Lower lobe of right lung (tissue), 2 donors: ENCODE measurements around the gene HSBP1. TPM values are rescaled to one million over a fixed set of nuclear protein-coding genes. Genes with fewer than 3 reads are reported as not detected.

Experiments
- ATAC-seq, 2 donors: fragments of 200-7000 bp; cut with Tn5 transposase; one replicate each; pipeline ENCODE4 v1.9.1; 2020 to 2022; ENCODE audit warnings: mild to moderate bottlenecking in 2 of 2, moderate library complexity in 2 of 2
- DNase-seq: peaks from one replicate; pipeline ENCODE4 v3.0.0-alpha.2; 2020
- H3K27ac ChIP-seq: fragments of 200-600 bp; one replicate; pipeline ENCODE4 v1.8.0; 2022
- H3K27me3 ChIP-seq: fragments of 200-600 bp; one replicate; pipeline ENCODE4 v1.8.0; 2022; ENCODE audit warnings: low read depth
- H3K36me3 ChIP-seq: fragments of 200-600 bp; one replicate; pipeline ENCODE4 v1.8.0; 2022; ENCODE audit warnings: mild to moderate bottlenecking
- H3K4me1 ChIP-seq: fragments of 200-600 bp; one replicate; pipeline ENCODE4 v1.8.0; 2022
- H3K4me3 ChIP-seq: fragments of 200-600 bp; one replicate; pipeline ENCODE4 v1.8.0; 2022; ENCODE audit warnings: mild to moderate bottlenecking
- H3K9me3 ChIP-seq: fragments of 200-600 bp; one replicate; pipeline ENCODE4 v1.8.0; 2022
- CTCF ChIP-seq: fragments of 200-600 bp; IDR thresholded peaks from one replicate; pipeline ENCODE4 v1.8.0; 2022; ENCODE audit warnings: antibody characterized with exemption, mild to moderate bottlenecking
- intact Hi-C: fragments of 100-400 bp; cut with DNase I; formaldehyde crosslinking; loops from one replicate; pipeline ENCODE4 v1.11.0; 2022
- total RNA-seq: library from RNA; stranded (reverse); fragmentation: NEBNext Ultra II Directional; extraction: Animal tissue kit (Norgen Biotek cat#: 25700); gene quantifications from one replicate; pipeline ENCODE4 v1.2.1, GENCODE V29; 2021
- donor health status: DM: no; HTN: yes; CAD: no; lungs with severe emphysema.

Gene HSBP1
- total RNA-seq, 1 donor from 2014 or later, result 105 TPM

- Histone ChIP-seq H3K4me3 (peak overlapping the region; percentile 91), H3K9me3 (no peaks in the 10 kb centered on the region), H3K27ac (no peak overlapping the region), H3K36me3 (peaks cover 36% of the 10 kb centered on the region), H3K27me3 (no peaks in the 10 kb centered on the region), H3K4me1 (peaks cover 48% of the 10 kb centered on the region)
- intact Hi-C loops, result no loop called here
- TF ChIP-seq CTCF, result no peak
- ATAC-seq, result no peak
- DNase-seq, result no peak
These were observed 1.3 kb downstream of the HSBP1 start for GRCh38 chr16:83809092-83809491.

GRCh38 chr16:83810901-83811300 lies 3.1 kb downstream of the HSBP1 start:
- H3K9me3 ChIP-seq, result no peaks in the 10 kb centered on the region
- peaks cover 36% of the 10 kb centered on the region for H3K36me3 ChIP-seq
- ATAC-seq (no peak), DNase-seq (no peak)
- intact Hi-C loops, result no loop called here
- no peak for TF ChIP-seq CTCF
- H3K27ac ChIP-seq, result no peak overlapping the region
- no peak overlapping the region for H3K4me3 ChIP-seq
- peaks cover 56% of the 10 kb centered on the region for H3K4me1 ChIP-seq
- H3K27me3 ChIP-seq, result no peaks in the 10 kb centered on the region

GRCh38 chr16:83813823-83814658 lies 6.3 kb downstream of the HSBP1 start:
- peaks cover 42% of the 10 kb centered on the region for H3K4me1 ChIP-seq
- no peak for TF ChIP-seq CTCF
- no peak overlapping the region for H3K4me3 ChIP-seq
- H3K36me3 ChIP-seq, result peaks cover 36% of the 10 kb centered on the region
- DNase-seq (no peak), ATAC-seq (peak; percentile 76 to 86)
- peak overlapping the region; percentile 59 for H3K27ac ChIP-seq
- H3K9me3 ChIP-seq, result no peaks in the 10 kb centered on the region
- intact Hi-C loops, result no loop called here
- H3K27me3 ChIP-seq, result no peaks in the 10 kb centered on the region

GRCh38 chr16:83814659-83814985 lies 6.8 kb downstream of the HSBP1 start:
- DNase-seq (no peak), ATAC-seq (no peak)
- no peak overlapping the region for H3K4me3 ChIP-seq
- peak overlapping the region; percentile 54 for H3K27ac ChIP-seq
- intact Hi-C loops, result no loop called here
- H3K4me1 ChIP-seq, result peaks cover 36% of the 10 kb centered on the region
- peaks cover 36% of the 10 kb centered on the region for H3K36me3 ChIP-seq
- H3K27me3 ChIP-seq, result no peaks in the 10 kb centered on the region
- no peaks in the 10 kb centered on the region for H3K9me3 ChIP-seq
- no peak for TF ChIP-seq CTCF

GRCh38 chr16:83817022-83817421 lies 9.2 kb downstream of the HSBP1 start:
- H3K4me1 ChIP-seq, result peaks cover 21% of the 10 kb centered on the region
- H3K27me3 ChIP-seq, result no peaks in the 10 kb centered on the region
- no peak overlapping the region for H3K27ac ChIP-seq
- ATAC-seq (no peak), DNase-seq (no peak)
- TF ChIP-seq CTCF, result no peak
- no peaks in the 10 kb centered on the region for H3K9me3 ChIP-seq
- H3K36me3 ChIP-seq, result peaks cover 14% of the 10 kb centered on the region
- H3K4me3 ChIP-seq, result no peak overlapping the region
- intact Hi-C loops, result no loop called here
